Stimulated activated memory B cell treated with anti-CD40 and anti-IgM and Interleukin-4, amounts not matched to agents 10 μg/mL and 1 μg/mL and 100 μg/mL, for 72 hours (primary cell): Measurements from ENCODE around the gene ARPC5L.
"Not testable (repeated sequence)": the region's sequence is repeated elsewhere in the genome, so short reads cannot be mapped to it uniquely, and the experiment has no call there.

Experiments
- ATAC-seq: fragments of 150-1000 bp; cut with Tn5 transposase; 2 replicates; pipeline ENCODE4 v1.10.0; 2021
- H3K27ac Mint-ChIP-seq: one replicate; pipeline ENCODE4 v1.8.0; 2022; ENCODE audit warnings: mild to moderate bottlenecking, mixed read lengths
- H3K27me3 Mint-ChIP-seq: one replicate; pipeline ENCODE4 v1.8.0; 2022; ENCODE audit warnings: mixed read lengths
- H3K36me3 Mint-ChIP-seq: one replicate; pipeline ENCODE4 v1.8.0; 2022; ENCODE audit warnings: mixed read lengths
- H3K4me1 Mint-ChIP-seq: one replicate; pipeline ENCODE4 v1.8.0; 2022; ENCODE audit warnings: mixed read lengths
- H3K4me3 Mint-ChIP-seq: one replicate; pipeline ENCODE4 v1.8.0; 2022; ENCODE audit warnings: mild to moderate bottlenecking, moderate library complexity, mixed read lengths
- H3K9me3 Mint-ChIP-seq: one replicate; pipeline ENCODE4 v1.8.0; 2022; ENCODE audit warnings: mixed read lengths

The ARPC5L gene

DNA sequence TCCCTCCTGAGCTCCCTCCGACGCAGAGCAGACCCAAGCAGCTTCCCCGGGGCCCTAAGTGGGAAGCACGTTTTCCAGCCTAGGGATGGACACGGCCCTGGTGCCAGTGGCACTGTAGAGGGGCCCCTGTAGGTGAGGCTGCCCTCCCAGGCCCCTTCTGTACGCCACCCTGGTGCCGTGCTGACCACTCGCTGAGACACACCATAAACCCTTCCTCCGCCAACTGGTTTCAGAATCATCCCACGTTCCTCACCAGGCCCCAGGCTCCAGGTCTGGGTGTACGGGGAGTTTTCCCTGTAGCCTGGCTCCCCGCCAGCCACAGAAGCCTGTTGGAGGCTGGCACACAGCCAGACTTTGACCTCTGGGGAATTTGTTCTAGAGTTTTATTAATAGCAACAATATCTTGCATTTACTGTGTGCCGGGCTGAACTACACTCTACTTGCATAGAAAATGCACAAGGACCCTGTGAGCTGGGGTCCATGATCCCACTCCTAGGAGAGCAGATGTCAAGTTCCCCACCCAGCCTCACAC is 26.8 kb upstream of the ARPC5L start:
- no peak overlapping the region for H3K4me3 Mint-ChIP-seq
- no peaks in the 10 kb centered on the region for H3K4me1 Mint-ChIP-seq
- H3K36me3 Mint-ChIP-seq, result no peaks in the 10 kb centered on the region
- H3K27me3 Mint-ChIP-seq, result peaks cover 48% of the 10 kb centered on the region
- no peaks in the 10 kb centered on the region for H3K9me3 Mint-ChIP-seq
- H3K27ac Mint-ChIP-seq, result no peak overlapping the region
- no peak for ATAC-seq

- H3K9me3 Mint-ChIP-seq, H3K4me3 Mint-ChIP-seq, H3K27ac Mint-ChIP-seq, H3K4me1 Mint-ChIP-seq, ATAC-seq, H3K36me3 Mint-ChIP-seq: not testable (repeated sequence)
- peaks cover 43% of the 10 kb centered on the region for H3K27me3 Mint-ChIP-seq
Observed at GRCh38 chr9:124838132-124838531, 23.8 kb upstream of the ARPC5L start.

DNA sequence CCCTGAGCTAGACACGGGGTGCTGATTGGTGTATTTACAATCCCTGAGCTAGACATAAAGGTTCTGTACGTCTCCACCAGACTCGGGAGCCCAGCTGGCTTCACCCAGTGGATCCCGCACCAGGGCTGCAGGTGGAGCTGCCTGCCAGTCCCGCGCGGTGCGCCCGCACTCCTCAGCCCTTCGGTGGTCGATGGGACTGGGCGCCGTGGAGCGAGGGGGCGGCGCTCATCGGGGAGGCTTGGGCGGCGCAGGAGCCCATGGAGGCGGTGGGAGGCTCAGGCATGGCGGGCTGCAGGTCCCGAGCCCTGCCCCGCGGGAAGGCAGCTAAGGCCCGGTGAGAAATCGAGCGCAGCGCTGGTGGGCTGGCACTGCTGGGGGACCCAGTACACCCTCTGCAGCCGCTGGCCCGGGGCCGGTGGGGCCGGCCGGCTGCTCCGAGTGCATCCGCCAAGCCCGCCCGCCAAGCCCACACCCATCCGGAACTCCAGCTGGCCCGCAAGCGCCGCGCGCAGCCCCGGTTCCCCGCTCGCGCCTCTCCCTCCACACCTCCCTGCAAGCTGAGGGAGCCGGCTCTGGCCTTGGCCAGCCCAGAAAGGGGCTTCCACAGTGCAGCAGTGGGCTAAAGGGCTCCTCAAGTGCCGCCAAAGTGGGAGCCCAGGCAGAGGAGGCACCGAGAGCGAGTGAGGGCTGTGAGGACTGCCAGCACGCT is 23.2 kb upstream of the ARPC5L start:
- H3K4me1 Mint-ChIP-seq, H3K4me3 Mint-ChIP-seq, ATAC-seq, H3K36me3 Mint-ChIP-seq, H3K27ac Mint-ChIP-seq, H3K9me3 Mint-ChIP-seq: not testable (repeated sequence)
- peaks cover 43% of the 10 kb centered on the region for H3K27me3 Mint-ChIP-seq

DNA sequence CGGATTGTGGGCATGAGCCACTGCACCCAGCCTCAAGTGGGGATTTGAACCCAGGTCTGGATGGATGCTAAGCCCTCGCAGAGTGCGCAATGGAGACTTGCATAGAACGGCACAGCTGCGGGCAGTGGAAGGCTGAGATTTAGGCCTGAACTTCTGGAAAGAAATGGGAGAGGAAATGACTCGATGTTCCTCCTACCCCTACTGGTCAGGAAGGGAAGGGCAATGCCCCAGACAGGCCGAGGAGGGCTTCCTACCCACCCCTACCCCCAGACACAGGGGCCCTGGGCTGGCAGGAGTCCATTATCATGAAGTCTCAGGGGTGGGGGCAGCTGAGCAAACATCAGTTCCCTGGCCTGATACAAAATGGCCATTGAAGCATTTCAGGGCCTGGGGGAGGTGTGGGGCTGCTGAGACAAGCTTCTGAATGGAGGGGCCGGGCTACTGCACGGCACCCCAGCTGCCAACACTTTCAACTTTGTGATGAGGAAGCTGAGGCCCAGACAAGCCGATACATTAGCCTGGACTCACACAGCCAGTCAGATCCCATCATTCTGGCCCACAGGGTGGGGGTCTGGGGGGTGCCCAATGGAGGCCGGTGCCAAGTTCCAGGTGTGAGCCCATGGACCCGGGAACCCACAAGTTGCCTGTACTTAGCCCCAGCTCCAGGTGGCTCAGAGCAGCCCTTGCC is 22.2 kb upstream of the ARPC5L start:
- H3K27me3 Mint-ChIP-seq, result peaks cover 44% of the 10 kb centered on the region
- no peaks in the 10 kb centered on the region for H3K9me3 Mint-ChIP-seq
- no peak overlapping the region for H3K4me3 Mint-ChIP-seq
- no peaks in the 10 kb centered on the region for H3K36me3 Mint-ChIP-seq
- H3K4me1 Mint-ChIP-seq, result no peaks in the 10 kb centered on the region
- H3K27ac Mint-ChIP-seq, result no peak overlapping the region
- ATAC-seq, result no peak

DNA sequence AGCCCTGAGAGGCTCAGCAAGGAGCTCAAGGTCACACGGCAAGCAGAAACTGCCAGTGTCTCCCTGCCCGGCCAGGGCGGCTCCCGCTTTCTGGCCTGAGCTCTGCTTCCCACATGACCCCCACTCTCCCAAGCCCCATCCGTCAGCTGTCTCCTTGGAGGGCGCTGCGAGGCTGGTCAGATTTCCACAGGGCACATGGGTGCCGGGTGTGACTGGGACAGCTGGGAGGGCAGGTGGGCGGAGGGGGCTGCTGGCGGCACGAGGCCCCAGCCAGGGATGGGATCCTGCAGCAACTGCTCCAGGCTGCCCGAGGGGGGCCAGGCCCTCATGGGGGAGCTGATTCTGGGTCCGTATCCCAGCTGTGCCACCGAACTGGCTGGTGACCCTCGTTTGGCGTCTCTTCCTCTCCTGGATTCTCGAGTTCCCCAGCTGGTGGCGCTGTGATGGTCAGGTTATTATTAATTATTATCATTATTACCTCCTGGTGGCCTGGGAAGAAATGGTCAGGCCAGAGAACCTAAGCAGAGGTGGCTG is 21.6 kb upstream of the ARPC5L start:
- no peaks in the 10 kb centered on the region for H3K36me3 Mint-ChIP-seq
- no peaks in the 10 kb centered on the region for H3K4me1 Mint-ChIP-seq
- H3K27me3 Mint-ChIP-seq, result peaks cover 40% of the 10 kb centered on the region
- no peak overlapping the region for H3K4me3 Mint-ChIP-seq
- no peak for ATAC-seq
- H3K27ac Mint-ChIP-seq, result no peak overlapping the region
- H3K9me3 Mint-ChIP-seq, result no peaks in the 10 kb centered on the region

DNA sequence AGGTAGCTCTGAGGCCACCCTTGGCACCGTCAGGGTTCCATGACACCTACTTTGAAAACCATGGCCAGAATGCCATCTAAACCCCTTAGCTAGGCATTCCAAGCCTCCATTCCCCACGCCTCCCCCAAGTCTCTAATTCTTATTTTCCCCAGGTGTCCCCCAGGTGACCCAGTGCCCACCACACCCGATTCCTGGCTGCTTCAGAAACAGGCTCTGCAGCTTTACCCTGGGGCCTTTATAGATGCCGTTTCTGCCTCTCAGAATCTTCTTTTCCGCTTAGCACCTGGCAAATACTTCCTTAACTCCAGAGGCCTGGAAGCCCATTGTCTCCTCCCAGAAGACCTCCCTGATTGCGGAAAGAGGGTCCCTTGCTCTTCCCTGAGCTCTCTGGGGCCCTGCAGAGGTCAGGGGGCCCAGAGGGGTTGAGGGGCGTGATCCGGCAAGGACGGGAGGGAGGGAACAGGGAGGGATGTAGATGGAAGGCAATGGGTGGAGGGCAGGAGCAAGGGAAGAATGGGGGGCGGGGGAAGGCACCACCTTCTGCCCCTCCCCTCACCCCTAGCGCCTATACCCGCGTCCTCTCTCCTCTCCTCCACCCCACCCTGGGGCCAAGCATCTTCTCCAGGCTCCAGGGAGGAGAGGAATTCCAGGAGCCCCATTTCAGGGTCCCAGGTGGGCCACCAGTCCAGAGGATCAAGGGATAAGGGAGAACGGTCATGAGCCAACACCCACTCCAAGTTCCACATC is 20.7 kb upstream of the ARPC5L start:
- H3K9me3 Mint-ChIP-seq, result no peaks in the 10 kb centered on the region
- ATAC-seq, result peak; percentile 16
- peaks cover 41% of the 10 kb centered on the region for H3K27me3 Mint-ChIP-seq
- no peaks in the 10 kb centered on the region for H3K4me1 Mint-ChIP-seq
- no peak overlapping the region for H3K4me3 Mint-ChIP-seq
- H3K36me3 Mint-ChIP-seq, result no peaks in the 10 kb centered on the region
- no peak overlapping the region for H3K27ac Mint-ChIP-seq

GRCh38 chr9:124843456-124844034 is 18.4 kb upstream of the ARPC5L start:
- Mint-ChIP-seq H3K9me3 (no peaks in the 10 kb centered on the region), H3K27ac (no peak overlapping the region), H3K4me1 (no peaks in the 10 kb centered on the region)

DNA sequence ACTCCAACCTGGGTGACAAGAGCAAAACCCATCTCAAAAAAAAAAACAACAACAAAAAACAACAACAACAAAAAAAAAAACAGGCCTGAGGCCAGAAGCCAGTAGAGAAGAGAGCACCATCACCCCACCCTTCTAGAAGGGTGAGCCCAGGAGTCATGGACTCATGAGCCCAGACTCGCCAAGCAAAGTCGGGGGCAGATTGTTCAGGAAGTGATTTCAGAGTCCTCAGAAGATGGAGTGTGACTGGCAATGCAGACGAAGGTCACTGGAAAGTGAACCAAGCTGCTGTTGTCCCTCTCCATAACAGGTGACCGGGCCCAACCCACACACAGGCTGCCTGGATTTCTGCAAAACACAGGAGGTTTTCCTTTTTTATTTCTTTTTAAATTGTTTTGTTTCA is 17.6 kb upstream of the ARPC5L start:
- Mint-ChIP-seq H3K27ac (no peak overlapping the region), H3K9me3 (no peaks in the 10 kb centered on the region), H3K27me3 (peaks cover 36% of the 10 kb centered on the region), H3K4me1 (no peaks in the 10 kb centered on the region), H3K36me3 (no peaks in the 10 kb centered on the region), H3K4me3 (no peak overlapping the region)
- no peak for ATAC-seq

More at GRCh38 chr9:124843456-124844034, 18.4 kb upstream of the ARPC5L start:
- H3K27me3 Mint-ChIP-seq, result peaks cover 36% of the 10 kb centered on the region
- ATAC-seq, result no peak
- no peak overlapping the region for H3K4me3 Mint-ChIP-seq
- H3K36me3 Mint-ChIP-seq, result no peaks in the 10 kb centered on the region

- not testable (repeated sequence) for H3K4me3 Mint-ChIP-seq, H3K9me3 Mint-ChIP-seq, ATAC-seq, H3K36me3 Mint-ChIP-seq, H3K4me1 Mint-ChIP-seq, H3K27ac Mint-ChIP-seq
- peaks cover 28% of the 10 kb centered on the region for H3K27me3 Mint-ChIP-seq
Observed at GRCh38 chr9:124846467-124846866, 15.5 kb upstream of the ARPC5L start.

GRCh38 chr9:124846969-124847368 is 15.0 kb upstream of the ARPC5L start:
- Mint-ChIP-seq H3K27me3 (peaks cover 28% of the 10 kb centered on the region), H3K4me1 (no peaks in the 10 kb centered on the region), H3K27ac (no peak overlapping the region), H3K36me3 (no peaks in the 10 kb centered on the region), H3K9me3 (no peaks in the 10 kb centered on the region), H3K4me3 (no peak overlapping the region)
- no peak for ATAC-seq

- ATAC-seq, result no peak
- Mint-ChIP-seq H3K4me3 (no peak overlapping the region), H3K36me3 (no peaks in the 10 kb centered on the region), H3K4me1 (peaks cover 8% of the 10 kb centered on the region), H3K27ac (no peak overlapping the region), H3K9me3 (no peaks in the 10 kb centered on the region), H3K27me3 (peaks cover 19% of the 10 kb centered on the region)
Observed at GRCh38 chr9:124849801-124850200, 12.1 kb upstream of the ARPC5L start.

- Mint-ChIP-seq H3K36me3 (peaks cover under 1% of the 10 kb centered on the region), H3K4me3 (peak overlapping the region; percentile 70), H3K4me1 (peaks cover 16% of the 10 kb centered on the region), H3K9me3 (no peaks in the 10 kb centered on the region), H3K27me3 (peaks cover 7% of the 10 kb centered on the region), H3K27ac (peak overlapping the region; percentile 43)
- no peak for ATAC-seq
Observed at GRCh38 chr9:124852121-124852828, 9.7 kb upstream of the ARPC5L start.

- peak within 1 kb of the TSS; percentile 70 for H3K4me3 Mint-ChIP-seq
- peak within 1 kb of the TSS; percentile 43 for H3K27ac Mint-ChIP-seq
- H3K27me3 Mint-ChIP-seq, result no peaks in the 10 kb centered on the region
- H3K4me1 Mint-ChIP-seq, result peaks cover 23% of the 10 kb centered on the region
- ATAC-seq, result peak; percentile 89
- peaks cover 8% of the 10 kb centered on the region for H3K36me3 Mint-ChIP-seq
- no peaks in the 10 kb centered on the region for H3K9me3 Mint-ChIP-seq
Observed at GRCh38 chr9:124852829-124853531, 8.9 kb upstream of the ARPC5L start, which contains the start of gene WDR38. Gene WDR38, plus strand, starts transcription at chr9:124853460. Its CDS starts 72 bp downstream, at chr9:124853532.

DNA sequence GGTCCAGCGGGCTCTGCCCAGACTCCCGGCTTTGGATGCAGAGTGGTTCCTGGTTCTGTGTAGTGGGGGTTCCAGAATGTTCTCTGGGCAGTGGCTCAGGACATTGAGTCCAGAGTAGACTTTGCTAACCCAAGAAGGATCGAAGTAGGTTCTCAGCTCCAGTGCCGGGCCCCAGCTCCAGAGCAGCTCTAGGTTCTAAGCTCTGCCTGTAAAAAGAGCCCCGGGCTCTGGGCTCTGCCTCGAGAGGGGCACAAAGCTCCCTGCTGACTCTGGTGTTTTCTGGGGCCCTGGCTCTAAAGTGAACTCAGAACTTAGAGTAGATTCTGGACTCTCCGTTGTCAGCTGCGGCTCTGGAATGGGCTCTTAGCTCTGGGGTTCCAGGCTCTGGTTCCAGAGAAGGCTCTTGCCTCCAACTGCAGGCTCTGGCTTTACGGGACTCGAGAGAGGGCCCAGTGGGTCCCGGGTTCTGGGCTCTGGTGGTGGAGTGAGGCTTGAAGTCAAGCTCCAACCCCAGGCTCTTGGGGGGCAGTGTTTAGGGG is 8.3 kb upstream of the ARPC5L start:
- H3K4me1 Mint-ChIP-seq, result peaks cover 30% of the 10 kb centered on the region
- peak overlapping the region; percentile 43 for H3K27ac Mint-ChIP-seq
- H3K4me3 Mint-ChIP-seq, result peak overlapping the region; percentile 70
- H3K36me3 Mint-ChIP-seq, result peaks cover 14% of the 10 kb centered on the region
- ATAC-seq, result no peak
- H3K27me3 Mint-ChIP-seq, result no peaks in the 10 kb centered on the region
- H3K9me3 Mint-ChIP-seq, result no peaks in the 10 kb centered on the region
